DMS 273 (cell line): Measurements from ENCODE around the gene CAMSAP2.

Experiments
- DNase-seq: peaks from one replicate; lab custom pipeline; 2025; ENCODE audit not compliant: unreplicated experiment; lab: John Stamatoyannopoulos, UW

The CAMSAP2 gene

DNA sequence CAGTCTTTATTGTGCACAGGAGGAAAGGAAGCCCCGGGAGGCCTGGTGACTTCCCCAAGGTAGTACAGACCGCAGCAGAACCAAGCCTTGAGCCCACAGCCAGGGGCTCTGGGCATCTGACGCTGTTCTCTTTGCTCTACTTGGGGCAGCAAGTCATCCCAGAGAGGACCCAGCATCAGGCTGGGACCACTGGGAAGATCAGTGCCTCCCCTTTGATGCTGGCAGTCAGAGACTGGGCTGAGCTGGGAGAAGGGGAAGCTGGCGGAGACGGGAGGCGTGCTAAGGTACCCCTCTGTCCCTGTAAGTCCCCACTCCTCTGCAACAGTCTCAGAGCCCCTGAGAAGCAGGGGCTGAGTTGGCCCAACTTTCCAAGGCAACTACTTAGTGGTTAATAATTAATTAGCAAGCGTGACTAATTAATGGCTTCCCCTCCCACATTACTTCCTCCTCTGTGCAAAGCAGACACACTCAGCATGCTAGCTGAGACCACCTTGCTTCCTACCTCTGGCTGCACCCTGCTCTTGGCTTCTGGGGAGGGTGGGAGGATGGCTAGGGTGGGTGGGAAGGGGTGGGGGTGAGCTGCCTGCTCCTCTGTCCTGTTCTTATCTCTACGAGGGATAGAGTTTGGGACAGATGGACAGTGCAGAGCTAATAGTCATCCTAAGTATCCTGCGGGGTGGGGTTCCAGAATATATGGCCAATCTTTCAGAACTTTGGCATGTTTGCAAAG, 157.3 kb downstream of the CAMSAP2 start:
- DNase-seq = no peak

DNA sequence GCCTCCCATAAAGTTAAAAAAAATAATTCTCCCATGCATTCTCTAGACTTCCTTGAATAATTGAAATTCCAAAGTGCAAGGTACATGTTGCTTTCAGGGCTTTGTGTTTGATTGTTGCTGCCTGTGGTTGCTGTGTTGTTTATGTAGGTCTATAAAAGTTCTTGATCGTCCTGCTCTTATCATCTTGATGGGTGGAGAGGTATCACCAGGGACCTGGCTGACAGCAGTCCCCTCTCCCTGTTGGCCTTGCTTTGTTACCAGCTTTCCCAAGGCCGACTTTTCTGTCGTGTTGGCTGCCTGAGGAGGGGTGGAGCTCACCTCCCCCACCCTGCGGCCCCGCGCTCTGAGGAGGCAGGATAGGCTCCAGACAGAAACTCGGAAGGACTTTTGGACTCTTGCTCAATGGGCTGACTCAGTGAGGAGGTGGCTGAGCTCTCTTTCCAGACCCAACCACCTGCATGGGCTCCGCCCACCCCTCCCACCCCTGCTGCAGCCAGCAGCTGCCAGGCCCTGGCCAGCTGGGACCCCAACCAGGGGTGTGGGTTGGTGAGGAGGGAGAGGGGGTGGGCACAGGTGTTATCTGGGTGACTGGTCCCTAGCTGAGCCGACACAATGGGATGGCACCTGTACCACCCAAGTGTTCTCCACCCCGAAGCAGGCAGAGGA, 158.0 kb downstream of the CAMSAP2 start:
- DNase-seq = no peak

DNA sequence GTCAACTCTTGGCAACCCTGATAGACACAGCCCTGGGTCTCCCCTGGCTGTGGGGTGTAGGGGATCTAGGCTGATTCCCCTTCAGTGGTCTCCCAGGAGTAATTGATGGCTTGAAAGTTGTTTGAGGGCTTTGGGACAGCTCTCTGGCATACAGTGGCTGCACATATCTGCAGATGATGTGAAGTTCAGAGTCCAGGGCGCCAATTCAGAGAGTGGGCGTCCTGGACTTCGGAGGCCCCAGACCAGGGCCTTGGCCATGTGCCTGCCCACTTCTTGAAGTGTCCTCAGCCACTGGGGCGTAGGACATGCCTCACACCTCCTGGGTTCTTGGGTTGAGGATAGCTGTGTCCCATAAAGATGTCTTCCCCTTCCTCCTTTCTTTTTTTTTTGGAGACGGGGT, 158.6 kb downstream of the CAMSAP2 start:
- no peak for DNase-seq

DNA sequence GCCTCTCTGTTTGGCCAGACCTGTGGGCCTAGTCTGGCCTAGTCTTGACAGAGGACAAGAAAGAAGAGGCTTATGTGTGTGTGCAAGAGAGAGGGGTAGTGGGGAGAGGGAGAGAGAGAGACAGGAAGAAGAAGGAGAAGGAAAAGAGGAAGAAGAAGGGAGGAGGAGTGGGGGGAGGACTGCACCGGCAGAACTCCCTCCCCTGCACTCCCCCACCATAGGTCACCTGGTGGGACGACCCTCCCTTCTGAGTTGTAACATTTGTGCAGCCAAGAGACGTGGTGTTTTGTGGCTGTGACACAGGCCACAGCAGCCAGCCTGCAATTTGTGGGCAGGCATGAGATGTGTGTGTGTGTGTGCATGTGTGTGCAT, 160.3 kb downstream of the CAMSAP2 start:
- DNase-seq = no peak

DNA sequence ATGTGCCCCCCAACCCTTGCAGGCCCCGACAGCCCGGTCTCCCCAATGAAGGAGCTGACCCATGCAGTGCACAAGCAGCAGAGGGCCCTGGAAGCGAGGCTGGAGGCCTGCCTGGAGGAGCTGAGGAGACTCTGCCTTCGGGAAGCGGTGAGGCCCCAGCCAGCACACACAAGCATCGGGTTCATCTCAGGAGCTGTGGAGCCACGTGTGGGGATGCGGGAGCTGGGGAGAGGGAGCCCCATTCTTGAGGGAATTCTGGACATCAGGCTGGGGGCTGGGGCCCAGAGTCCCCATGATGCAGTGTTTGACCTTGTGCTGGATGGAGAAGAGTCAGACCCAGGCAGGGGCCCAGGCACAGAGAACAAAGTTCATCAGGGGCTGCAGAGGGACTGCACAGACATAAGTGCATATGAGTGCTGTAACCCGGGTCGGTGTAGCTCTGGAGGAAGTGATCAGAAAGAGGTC, 160.8 kb downstream of the CAMSAP2 start:
- no peak for DNase-seq

DNA sequence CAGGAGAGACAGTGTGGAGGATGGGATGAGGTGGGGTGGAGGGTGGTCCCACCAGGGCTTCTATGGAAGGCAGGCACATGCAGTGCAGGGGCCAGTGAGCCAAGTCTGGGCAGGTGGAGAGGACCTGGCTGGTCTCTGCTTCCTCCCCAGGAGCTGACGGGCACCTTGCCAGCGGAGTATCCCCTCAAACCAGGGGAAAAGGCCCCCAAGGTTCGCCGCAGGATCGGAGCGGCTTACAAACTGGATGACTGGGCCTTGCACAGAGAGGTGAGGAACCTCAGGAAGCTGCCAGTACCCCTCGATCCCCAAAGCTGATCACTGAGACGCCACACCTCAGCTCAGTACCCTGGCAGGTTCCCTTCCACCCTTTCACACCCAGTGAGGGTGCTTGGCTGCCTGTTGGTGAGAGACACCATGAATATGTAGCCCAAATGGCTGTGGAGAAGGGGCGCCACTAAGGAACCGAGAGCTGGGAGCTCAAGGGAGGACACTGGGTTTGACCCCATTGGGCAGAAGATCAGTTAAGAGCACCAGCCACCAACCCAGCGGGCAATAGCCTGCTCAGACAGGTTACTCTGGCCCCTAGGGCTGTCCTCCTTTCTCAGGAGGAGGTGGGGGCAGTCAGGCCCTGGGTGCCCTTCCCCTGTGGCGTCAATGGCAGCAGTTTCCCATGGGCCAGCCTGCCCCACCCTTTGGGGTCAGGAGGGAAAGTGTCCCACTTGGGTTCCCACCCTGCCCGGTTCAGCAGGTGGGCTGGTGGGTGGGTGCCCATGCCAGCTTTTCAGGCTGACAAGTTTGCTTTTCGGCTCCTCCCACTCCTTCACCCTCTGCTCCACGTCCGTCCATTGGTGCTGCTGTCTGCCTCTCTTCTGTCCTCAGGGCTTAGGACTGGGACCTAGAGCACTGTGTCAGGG, 161.5 kb downstream of the CAMSAP2 start:
- no peak for DNase-seq

DNA sequence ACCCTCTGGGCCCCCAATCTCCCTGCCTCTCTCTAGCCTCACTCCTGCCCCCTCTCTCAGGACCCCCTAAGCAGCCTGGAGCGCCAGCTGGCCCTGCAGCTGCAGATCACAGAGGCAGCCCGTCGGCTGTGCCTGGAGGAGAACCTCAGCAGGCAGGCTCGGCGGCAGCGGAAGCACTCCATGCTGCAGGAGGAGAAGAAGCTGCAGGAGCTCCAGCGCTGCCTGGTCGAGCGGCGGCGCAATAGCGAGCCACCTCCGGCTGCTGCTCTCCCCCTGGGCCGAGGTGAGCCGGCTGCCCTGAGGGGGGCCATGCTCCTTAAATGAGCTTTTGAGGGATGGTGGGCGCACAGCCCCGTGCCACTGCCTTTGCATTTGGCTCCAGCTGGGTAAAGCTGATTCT, 162.2 kb downstream of the CAMSAP2 start:
- no peak for DNase-seq

DNA sequence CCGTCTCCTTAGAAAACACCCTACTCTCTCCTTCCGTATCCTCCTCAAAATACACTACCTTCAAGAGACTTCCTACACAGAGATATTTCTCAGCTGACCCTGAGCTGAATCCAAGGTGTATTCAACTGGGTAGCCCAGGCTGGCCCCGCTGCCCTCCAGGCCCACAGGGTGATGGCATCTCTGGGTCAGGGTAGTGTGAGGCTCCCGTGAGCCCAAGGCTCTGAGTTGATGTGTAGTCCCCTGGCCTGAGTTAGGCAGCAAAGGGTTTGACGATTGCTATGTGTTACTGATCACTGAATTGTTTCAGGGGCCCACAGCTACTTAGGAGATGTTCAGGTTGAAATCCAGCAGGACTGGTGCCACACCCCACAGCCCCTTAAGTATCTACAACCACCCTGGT, 162.7 kb downstream of the CAMSAP2 start:
- no peak for DNase-seq

DNA sequence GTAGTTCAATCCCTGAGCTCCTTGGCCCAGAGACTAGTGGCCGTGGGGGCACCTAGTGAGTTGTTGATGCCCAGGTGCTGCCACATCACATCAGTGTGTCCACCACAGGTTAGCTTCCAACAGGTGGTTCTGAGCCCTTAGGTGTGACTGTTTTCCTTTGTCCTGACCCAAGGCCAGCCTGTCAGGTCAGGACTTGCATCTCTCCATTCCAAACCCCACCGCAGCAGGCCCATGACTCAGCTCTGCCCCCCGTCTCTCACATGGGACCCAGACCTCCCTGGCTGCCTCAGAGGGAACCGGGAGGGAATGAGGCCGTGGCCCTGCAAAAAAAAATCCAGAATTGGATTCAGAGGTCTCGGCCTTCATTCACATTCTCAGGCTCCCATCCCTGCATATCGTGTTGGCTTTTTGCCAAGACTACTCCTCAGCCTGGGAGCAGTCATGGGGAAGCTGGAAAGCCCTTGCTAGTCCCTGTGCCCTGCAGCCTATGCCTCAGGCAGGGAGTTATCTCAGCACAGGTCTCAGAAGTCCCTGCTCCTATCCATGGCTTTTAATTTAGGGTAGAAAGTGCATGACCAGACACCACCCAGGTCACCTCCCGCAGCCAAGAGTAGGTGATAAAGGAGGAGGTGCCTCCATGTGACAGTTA, 163.2 kb downstream of the CAMSAP2 start:
- DNase-seq = peak; percentile 15

DNA sequence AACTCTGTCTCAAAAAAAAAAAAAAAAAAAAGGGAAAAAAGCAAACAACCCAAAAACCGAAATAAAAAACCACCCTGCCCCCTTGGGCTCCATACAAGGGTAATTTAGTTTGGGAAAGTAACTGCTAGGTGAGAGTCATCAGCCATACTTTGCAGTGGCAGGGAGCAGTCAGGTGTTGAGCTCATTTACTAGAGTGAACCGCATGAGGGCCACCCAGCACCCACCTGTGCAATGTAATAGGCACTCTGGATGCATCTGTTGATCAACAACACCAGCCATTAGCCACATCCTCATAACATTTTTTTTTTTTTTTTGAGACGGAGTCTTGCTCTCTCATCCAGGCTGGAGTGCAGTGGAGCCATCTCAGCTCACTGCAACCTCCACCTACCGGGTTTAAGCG, 165.1 kb downstream of the CAMSAP2 start:
- no peak for DNase-seq

DNA sequence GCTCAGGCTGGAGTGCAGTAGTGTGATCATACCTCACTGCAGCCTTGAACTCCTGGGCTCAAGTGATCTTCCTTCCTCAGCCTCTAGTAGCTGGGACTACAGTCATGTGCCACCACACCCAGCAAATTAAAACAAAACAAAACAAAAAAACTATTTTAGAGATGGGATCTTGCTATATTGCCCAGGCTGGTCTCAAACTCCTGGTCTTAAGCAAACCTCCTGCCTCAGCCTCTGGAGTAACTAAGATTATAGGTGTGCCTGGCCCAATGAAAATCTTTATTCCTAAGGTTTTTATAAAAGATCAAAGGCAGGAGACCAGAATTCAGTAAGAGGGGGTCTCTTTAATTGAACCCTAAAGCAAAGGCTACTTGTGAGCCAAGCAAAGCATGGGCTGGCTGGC, 166.1 kb downstream of the CAMSAP2 start:
- no peak for DNase-seq

DNA sequence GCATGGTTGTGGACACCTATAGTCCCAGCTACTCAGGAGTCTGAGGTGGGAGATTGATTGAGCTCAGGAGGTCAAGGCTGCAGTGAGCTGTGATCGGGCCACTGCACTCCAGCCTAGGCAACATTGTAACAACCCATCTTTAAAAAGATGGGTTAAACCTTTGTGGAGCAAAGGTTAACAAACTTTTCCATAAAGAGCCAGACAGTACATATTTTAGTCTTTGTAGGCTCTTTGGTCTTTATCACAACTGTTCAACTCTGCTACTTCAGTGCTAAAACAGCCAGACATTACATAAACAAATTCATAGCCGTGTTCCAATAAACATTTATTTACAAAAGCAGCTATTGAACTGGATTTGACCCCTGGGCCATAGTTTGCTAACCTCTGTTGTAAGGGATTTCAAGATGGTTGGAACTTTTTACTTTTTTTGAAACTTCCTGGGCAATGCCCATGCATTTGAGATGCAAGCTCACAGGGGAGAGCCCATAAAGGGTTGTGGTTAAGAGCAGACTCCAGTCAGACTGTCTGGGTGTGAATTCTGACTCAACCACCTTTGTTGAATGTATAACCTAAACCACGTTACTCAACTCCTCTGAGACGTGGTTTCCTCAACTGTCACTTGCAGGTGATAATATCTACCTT, 166.8 kb downstream of the CAMSAP2 start:
- DNase-seq = no peak

DNA sequence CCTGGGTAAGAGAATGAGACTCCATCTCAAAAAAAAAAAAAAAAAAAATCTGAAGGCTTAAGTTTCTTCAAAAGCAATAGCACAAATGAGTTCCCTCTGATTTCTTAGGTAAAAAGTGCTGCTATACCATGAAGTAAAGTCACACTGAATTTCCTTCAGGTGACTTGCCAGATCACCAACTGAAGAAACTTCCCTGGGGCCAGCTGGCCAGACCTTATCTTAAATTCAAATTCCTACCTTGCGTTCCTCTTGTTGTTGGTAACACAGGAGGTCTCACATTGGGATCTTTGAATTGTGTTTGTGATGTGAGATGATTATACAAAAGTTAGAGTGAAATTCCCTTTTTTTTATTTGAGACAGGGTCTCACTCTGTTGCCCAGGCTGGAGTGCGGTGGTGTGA, 167.8 kb downstream of the CAMSAP2 start:
- DNase-seq = no peak

DNA sequence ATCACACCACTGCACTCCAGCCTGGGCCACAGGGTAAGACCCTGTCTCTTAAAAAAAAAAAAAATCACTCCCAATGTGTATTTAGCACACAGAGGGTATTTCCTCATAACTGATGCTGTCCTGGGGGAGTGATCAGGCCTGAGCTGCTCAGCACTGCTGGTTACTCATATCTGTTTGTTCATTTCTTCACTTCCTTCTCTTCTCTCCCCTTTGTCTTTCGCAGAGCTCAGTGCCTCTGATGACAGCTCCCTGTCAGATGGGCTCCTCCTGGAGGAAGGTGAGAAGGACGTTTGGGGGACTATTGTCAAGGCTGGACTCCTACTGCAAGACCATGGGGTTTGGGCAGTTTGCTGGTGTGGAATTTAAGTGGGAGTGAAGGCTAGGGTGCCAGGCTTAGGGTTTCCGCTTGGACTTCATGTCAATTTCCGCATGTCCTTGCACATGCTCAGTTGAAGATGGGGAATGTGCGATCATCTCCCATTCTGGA, 169.0 kb downstream of the CAMSAP2 start:
- DNase-seq = no peak

DNA sequence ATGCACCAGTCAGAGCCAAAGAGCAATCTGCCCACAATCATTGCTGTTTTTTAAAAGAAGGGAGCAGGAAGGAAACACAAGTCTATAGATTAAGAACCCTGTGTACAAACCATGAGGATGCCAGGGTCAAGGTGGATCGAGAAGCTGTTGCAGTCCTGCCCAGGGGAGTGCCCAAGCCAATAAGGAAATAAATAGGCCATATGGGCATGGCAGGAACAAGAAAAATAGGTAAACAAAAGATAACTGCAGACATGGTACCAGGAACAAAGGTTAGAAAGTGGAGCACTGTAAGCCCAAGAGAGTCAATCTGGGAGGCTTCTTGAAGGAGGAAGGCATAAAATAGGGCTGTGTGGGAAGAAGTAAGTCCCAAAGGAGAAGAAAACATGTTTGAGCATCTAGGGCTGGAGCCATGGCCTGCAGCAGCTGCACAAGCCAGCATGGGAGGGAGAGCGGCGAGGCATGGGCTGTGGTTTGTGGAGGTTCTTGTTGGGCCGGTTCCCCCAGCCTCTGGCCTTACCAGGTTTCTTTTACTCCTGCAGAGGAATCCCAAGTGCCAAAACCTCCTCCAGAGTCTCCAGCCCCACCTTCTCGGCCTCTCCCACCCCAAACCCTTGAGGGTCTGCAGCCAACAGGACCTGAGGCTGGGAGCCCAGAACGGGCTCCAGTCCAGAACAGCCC, 169.6 kb downstream of the CAMSAP2 start:
- no peak for DNase-seq

DNA sequence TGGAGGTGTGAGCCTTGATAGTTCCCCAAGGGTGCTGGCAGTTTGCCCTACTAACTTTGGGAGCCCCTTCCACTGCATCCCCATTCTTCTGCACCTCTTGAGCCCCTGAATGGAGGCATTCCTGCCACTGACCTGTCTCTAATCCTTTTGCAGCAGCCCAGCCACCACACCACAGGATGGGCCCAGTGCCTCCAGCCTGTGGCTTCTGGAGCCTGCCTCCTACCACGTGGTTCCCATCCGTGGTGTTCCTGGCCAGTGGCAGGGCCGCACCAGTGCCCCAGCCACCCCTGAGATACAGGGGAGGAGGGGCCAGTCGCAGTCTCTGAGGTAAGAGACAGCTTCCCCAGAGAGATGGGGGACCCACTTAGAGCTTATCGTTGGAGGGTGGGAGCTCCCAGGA, 170.4 kb downstream of the CAMSAP2 start:
- no peak for DNase-seq

DNA sequence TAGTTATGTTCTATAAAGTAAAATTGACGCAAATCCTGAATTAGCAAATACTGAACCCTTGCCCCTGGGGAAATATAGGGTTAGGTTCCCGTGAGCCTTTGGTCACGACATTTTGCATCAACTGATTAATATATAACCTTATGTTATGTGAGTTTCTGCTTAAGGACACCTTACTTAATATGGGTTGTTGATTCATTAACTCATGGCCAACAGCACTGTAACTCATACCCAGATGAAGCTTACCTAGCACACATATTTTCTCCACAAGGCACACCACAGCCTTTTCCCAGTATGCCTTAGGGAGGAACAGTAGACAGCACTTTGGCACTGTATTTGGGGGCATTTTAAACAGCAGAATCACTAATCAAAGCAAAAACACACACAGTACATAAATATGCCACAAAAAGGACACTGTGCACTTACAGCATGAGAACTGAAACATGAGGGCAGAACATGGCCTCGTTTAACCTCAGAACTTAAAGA, 171.1 kb downstream of the CAMSAP2 start:
- no peak for DNase-seq
